ENCODE results near the gene PCSK1.
A peak's percentile ranks its signal among the peaks of the same experiment; 100 is the strongest.
"Not testable (repeated sequence)": the region's sequence is repeated elsewhere in the genome, so short reads cannot be mapped to it uniquely, and the experiment has no call there.

Gene PCSK1

GRCh38 chr5:96367337-96367736 lies 65.7 kb downstream of the PCSK1 start:
- not testable (repeated sequence) for DNase-seq

- DNase-seq, result no peak
Observed at GRCh38 chr5:96354237-96354636, 78.8 kb downstream of the PCSK1 start.

GRCh38 chr5:96353220-96353619 lies 79.8 kb downstream of the PCSK1 start:
- no peak for DNase-seq

GRCh38 chr5:96350678-96351077 lies 82.4 kb downstream of the PCSK1 start:
- DNase-seq, result no peak

- DNase-seq, result no peak
Observed at GRCh38 chr5:96348536-96348935, 84.5 kb downstream of the PCSK1 start.

DNA sequence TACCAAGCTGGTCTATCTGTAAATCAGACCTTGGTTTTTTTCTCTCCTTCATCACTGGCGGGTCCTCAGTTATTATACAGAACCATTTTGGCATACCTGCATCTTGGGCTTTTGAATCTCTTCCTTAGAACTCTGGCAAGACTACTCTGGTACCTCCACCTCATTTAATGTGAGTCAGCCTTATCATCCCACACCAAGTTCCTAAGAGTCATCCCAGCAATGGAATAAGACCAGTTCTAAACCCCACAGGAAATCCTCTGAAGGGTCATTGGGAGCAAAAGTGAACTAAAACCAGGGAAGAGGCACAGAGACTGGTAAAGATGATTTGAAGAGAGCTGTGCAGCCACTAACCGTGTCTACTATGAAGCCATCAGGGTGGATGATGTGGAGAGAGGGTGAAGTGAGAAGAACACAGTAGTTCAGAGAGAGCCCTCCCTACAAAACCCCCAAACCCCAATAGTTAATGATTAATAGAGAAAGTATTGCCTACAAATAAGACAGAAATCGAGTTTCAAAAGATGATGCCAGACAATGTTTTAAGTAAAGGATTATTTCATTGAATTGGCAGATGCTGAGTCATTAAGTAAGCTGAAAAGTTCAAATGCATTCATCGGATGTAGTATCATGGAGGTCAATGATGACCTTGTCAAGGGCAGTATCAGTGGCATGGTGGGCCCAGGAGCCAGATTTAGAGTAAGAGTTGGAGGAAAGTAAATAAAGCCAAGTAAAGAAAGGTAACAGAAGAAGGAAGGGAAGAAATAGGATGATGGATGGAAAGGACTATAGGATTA lies 85.4 kb downstream of the PCSK1 start:
- no peak for DNase-seq

DNA sequence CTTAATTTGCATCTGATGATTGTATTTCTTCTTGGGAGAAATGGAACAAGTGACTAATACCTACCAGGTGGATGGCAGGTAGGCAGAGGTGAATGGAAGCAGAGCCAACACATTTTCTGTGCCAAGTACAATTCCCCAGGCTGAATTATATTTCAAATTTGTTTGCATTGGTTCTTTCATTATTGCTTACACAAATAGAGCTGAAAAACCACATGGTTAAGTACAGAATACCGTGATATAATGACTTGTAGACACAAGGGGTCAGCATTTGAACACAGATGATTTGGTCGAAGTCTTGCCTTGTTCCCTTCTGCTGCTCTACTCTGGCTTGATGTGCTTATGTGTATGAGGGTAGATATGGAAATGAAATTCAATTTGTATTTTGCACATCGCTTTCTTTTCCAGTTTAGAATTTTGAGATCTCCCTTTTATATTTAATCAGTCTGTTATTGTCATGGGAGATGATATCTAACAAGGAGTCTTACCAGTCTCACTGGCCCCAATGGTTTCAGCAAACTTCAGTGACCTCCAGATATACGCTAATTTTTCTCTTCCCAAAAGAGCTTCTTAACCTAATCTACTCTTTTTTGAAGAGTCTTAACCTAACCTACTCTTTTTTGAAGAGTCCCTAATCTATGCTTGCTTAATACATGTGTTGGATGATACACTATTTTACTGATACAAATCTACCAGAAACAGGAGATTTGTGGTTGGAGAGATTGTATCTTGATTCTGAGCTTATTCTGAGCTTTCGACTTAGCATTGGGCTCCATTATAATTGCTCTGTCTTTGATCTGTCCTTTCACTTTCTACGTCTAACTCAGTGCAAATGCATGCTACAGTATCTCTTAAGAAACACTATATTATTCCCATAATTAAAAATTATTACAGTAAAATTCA lies 88.1 kb downstream of the PCSK1 start:
- peak; percentile 34 for DNase-seq

GRCh38 chr5:96343094-96343493 lies 90.0 kb downstream of the PCSK1 start:
- no peak for DNase-seq

GRCh38 chr5:96342581-96342980 lies 90.5 kb downstream of the PCSK1 start:
- DNase-seq, result no peak

Data from DMS79 (cell line).